GM18867 (cell line): Measurements from ENCODE around the gene RAMP1.
"Not testable (repeated sequence)": the region's sequence is repeated elsewhere in the genome, so short reads cannot be mapped to it uniquely, and the experiment has no call there.

ENCODE experiments used
- ATAC-seq: cut with Tn5 transposase; IDR thresholded peaks from one replicate; pipeline ENCODE4 v1.9.1; 2021; ENCODE audit warnings: mild to moderate bottlenecking, moderate library complexity; ENCODE audit not compliant: unreplicated experiment

Gene RAMP1

DNA sequence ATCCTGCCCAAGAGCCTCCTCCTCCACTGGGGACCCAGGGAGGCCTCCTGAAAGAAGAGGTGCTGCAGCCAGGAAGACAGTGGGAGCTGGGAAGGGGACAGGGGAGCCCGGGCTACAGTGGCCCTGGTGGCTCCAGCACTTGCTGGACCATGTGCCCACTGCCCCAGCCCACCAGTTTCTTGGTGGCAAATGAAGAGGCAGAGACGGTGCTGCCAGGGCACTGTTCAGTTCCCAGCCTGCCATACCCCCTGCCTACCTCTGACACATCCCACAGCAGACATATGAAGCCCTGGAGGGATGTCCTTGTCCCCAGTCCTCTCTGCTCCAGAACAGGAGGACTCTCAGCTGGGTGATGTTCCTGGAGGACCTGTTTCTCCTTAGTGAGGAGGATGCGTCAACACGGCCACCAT is 3.7 kb downstream of the RAMP1 start:
- ATAC-seq = no peak

DNA sequence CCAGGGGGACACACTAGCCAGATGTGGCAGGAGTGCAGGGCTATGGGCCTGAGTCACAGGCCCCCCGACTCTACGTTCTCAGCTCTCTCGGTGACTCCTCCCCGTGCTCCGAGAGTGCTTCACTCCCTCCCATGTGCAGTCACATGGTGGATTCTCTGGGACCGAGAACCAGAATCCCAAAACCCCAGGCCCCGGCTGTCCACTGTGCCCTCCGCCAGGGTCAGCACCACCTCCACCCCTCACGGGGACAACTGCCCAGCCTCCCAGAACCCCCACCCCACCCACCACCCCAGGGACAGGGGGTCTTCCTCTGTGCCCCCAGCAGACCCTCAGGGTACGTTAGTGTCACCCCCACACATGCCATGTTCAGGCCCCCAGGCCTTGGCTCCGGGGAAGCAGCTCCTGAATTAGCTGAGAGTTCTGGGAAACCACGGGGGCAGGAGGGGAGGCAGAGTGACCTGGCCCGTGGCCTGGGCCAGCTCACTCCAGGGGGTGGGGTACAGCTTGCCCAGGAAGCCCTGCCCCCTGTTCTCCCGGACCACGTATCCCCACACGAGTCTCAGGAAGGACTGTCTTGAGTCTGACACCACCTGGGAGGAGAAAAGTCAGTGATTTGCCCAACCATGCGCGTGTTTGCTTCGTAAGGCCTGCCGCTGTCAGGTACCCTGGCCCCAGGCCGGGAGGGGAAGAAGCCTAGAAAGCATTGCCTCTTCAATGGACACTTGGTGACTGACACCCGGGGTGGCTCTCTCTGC is 4.4 kb downstream of the RAMP1 start:
- no peak for ATAC-seq

DNA sequence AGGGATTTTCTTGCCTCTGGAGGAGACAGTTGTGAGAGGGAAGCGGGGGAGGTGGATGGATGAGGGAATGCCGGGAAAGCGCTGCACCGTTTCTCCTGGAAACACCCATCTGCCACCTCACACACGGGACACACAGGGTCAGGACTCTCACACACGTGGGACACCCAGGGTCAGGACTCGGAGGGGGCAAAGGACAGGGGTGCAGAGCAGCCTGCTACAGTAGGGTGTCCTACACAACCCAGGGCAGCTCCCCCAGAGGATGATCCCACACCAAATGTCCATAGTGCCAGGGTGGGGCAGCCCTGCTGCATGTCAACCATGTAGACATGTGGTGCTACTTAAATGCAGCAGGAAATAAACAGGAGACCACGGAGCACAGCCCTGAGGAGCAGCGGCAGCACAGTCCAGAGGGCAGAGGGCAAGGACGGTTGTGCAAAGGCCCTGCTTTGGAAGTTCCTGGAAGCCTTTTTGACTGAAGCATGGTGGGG is 5.1 kb downstream of the RAMP1 start:
- no peak for ATAC-seq

DNA sequence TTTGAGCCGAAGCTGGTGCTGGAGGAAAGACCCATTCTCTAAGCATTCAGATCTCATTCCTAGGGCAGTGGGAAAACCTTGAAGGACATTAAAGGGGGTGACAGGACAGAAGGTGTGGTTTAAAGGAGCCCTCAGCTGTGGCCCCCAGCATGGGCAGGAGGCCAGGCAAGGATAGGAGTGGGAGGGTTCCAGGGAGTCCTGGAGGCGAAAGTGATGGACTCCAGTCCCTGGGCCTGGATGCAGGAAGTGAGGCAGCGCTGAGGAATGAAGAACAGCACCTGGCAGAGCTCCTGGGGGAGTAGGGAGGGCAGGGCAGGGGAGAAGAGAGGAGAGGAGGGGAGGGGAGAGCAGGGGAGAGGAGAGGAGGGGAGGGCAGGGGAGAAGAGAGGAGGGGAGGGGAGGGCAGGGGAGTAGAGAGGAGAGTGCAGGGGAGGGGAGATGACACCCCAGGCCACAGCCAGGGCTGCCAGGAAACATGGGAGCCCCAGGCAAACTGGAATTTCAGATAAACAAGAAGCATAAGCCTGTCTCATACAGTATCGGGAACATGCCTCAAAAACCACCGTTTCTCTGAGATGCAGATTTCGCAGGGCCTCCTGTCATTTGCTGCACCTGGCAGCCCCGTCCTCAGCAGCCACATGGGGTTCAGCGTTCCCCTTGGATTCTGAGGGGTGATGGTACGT is 5.7 kb downstream of the RAMP1 start:
- ATAC-seq = no peak

- ATAC-seq = no peak
These were observed 6.2 kb downstream of the RAMP1 start for GRCh38 chr2:237865623-237866041.

GRCh38 chr2:237866101-237866621 is 6.7 kb downstream of the RAMP1 start:
- no peak for ATAC-seq

- no peak for ATAC-seq
These were observed 8.0 kb downstream of the RAMP1 start for GRCh38 chr2:237867465-237867864.

DNA sequence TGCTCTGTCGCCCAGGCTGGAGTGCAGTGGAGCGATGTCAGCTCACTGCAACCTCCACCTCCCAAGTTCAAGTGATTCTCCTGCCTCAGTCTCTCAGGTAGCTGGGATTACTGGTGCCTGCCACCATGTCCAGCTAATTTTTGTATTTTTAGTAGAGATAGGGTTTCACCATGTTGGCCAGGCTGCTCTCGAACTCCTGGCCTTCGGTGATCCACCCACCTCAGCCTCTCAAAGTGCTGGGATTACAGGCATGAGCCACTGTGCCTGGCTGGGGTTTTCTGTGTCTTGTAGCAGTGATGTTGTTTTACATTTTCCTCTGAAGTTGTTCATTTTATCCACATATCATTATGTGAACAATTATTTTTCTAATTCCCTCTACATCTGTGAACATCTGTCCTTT is 8.7 kb downstream of the RAMP1 start:
- not testable (repeated sequence) for ATAC-seq

DNA sequence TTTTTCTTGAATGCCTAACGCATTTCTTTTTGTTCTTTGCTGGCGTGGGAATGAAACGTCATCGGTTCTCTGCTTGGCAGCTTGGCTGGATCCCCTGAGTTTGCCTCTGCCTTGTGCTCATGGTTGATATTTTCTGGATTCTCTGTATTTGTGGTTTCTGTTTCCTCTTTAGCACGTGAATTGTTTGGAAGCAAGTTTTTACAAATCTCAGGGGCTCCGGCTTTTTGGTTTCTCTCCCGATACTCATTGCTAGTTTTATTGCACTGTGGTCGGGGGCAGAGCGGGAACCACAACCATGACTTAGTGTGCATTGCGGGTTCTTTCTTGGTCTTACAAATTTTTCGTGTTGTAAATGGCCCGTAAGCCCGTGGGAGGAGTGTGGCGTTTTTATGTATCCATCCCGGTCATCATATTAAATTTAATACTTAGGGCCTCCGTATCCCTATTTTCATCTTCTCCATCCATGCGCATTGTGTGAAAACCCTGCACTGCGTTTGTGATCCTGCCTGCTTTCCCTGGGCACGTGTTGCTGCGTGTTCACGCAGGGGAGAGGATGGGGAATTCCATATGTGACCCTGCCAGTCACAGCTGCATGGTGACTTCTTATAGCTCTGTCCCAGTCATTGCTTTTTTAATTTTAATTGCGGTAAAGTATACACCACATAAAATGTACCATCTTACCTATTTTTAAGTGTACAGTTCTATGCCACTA is 9.4 kb downstream of the RAMP1 start:
- ATAC-seq = no peak

- no peak for ATAC-seq
These were observed 10.1 kb downstream of the RAMP1 start for GRCh38 chr2:237869343-237870102.

DNA sequence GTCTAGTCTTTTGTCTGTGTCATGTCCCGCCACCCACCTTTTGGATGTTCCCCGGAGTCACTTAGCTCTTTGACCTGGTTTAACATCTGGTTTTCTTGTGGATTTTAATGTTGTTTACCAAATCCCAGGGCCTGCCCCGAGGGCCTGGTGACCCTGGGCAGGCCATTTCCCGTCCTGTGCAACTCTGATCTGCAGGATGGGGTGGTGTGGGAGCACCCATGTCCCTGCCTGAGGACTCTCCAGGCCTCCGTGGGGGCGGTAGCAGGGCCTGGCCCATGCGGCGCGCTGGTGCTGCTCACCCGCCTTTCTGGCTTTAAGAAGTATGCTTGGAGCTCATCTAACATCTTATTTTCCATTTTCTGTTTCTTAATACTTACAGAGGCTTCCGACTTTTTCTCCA is 10.7 kb downstream of the RAMP1 start:
- no peak for ATAC-seq

GRCh38 chr2:237870754-237871651 is 11.6 kb downstream of the RAMP1 start:
- no peak for ATAC-seq

GRCh38 chr2:237872178-237872887 is 12.9 kb downstream of the RAMP1 start:
- no peak for ATAC-seq

DNA sequence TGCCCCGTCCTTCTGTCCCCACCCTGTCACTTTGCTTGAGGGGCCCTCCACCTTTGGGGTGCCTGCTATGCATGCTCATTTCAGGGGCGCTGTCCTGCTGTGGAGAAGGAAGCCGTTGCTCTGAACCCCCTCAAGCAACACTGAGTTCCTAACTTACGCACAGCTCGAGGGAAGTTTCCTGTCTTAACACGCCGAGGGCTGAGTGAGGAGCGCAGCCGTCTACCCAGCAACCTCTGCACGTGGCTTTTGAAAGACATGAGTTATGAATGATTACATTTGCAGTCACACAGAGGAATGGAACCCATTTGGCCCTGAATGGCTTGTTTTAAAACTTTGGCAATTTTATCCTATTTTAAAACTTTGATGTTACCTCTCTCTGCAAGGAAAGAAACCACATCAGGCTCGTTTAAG is 14.0 kb downstream of the RAMP1 start:
- ATAC-seq = no peak

DNA sequence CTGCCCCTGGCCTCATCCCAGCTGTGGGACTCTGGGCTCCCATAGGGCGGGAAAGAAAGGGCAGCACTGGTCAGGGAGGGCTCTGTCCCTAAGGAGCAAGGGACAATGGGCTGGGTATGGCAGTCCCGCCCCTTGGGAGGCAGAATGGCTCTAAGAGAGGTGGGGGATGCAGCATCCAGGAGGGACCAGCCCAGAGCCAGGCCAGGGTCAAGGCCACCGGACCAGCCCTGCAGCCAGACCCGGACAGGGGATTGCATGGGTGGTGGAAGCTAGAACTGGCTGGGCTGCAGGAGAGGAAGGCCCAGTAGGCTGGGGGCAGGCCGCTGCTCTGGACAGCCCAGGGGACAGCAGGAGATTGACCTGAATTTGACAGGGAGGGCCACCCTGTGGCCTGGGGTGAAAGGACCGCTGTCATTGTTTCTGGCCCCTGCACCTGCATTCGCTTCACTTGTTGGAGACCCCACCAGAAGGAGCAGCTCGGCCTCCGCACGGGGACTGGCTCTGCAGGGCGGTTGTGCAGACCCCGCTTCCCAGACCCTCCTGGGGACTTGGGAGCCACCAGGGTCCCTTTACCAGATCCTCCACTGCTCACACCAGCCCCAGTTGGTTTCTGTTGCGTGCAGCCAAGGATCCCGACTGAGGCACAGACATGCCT is 14.6 kb downstream of the RAMP1 start:
- no peak for ATAC-seq

GRCh38 chr2:237874585-237875161 is 15.2 kb downstream of the RAMP1 start:
- ATAC-seq = no peak

DNA sequence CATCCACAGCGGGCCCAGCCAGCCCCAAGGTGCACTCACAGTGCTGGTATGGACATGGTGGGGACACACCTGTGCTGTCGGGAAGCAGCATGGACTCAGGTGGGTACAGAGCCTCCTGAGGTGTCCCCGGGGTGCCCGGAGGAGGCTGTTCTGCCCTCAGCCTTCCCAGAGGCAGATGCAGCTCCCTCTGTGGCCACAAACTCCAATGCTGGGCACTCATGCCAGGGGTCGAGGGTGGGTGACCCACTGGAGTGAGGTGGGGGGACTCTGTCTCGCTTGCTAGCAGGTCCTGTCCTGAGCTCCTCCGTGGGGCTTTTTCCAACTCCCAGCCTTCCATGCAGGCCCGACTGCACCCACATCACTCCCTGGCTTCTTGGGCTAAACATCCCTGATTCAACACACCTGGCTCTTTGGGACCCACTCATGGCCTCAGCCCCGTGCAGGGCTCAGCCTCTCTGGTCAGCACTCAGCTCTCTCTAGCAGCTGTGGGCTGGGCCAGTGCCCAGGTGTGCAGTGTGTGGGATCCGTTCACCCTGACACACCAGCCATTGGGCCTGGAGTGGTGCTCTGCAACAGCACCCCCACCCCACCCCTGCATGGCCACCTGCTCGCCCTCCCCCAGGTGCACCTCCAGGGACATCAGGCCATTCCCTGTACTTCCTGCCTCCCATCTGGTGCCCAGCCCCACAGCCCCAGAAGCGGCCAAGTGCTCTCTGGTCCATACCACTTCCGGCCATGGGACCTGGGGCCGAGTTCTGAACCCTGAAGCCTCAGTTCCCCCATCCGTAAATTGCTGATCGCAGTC is 16.0 kb downstream of the RAMP1 start:
- no peak for ATAC-seq
